Ishikawa (cell line): Measurements from ENCODE around the gene MSANTD1.

Source experiments
- MAX ChIP-seq: IDR thresholded peaks from 2 replicates; pipeline ENCODE4 v1.6.1; 2012
- RAD21 ChIP-seq: IDR thresholded peaks from 2 replicates; pipeline ENCODE4 v1.6.1; 2012; ENCODE audit warnings: low read depth

GRCh38 chr4:3226467-3226866 is 22.5 kb upstream of the MSANTD1 start:
- TF ChIP-seq MAX (no peak), RAD21 (no peak)
